ENCODE data around the gene CNGA2. TPM values are rescaled to one million over a fixed set of nuclear protein-coding genes. Genes with fewer than 3 reads are reported as not detected.

Gene CNGA2
- total and polyA plus RNA-seq, 2 donors (not counting 3 experiments of a cell fraction or from before 2014, with no cell fraction given): not detected

DNA sequence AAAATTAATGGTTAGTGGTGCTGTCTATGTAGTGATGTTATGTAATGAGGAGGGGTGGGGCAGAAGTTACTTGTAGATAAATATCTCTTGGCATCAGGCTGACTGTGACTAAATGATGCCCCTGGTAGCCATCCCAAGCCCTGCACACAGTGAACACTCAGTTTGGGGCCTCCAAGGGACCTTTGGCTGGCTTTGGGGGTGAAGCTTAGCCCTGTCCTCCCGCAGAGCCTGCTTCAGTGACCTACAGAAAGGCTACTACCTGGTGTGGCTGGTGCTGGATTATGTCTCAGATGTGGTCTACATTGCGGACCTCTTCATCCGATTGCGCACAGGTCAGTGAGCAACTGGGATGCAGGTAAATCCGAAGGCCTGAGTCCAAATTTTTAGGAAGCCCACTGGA is 7.8 kb downstream of the CNGA2 start:
- Histone ChIP-seq H3K27ac (ENCODE audit: insufficient read depth, low read depth, low read length) (no peak overlapping the region), H3K27me3 (ENCODE audit: control insufficient read depth in 2 of 2, insufficient read depth in 2 of 2, low read length in 2 of 2) (no peaks in the 10 kb centered on the region), H3K36me3 (ENCODE audit: control insufficient read depth in 2 of 2, extremely low read depth in 1 of 2, insufficient read depth in 2 of 2, low read length in 2 of 2) (no peaks in the 10 kb centered on the region), H3K9me3 (replicated peaks; ENCODE audit: control insufficient read depth, insufficient read depth, low read length) (no peaks in the 10 kb centered on the region), H4K20me1 (replicated peaks; ENCODE audit: control insufficient read depth, extremely low read depth, insufficient read depth, low read length) (no peaks in the 10 kb centered on the region), H3K9me1 (replicated peaks; ENCODE audit: control insufficient read depth, extremely low read depth, insufficient read depth, low read length) (no peaks in the 10 kb centered on the region), H3K9ac (replicated peaks; ENCODE audit: extremely low read depth, insufficient read depth, low read length) (no peak overlapping the region), H3K79me2 (ENCODE audit: control insufficient read depth, insufficient read depth, low read length) (no peaks in the 10 kb centered on the region), H3K4me2 (ENCODE audit: insufficient read depth, low read length) (no peak overlapping the region), H3K4me3 (replicated peaks in 1 of 3; ENCODE audit: insufficient read depth in 1 of 3, low read depth in 1 of 3, low read length in 3 of 3) (no peak overlapping the region), H3K4me1 (ENCODE audit: control insufficient read depth, extremely low read depth, insufficient read depth, low read length) (no peaks in the 10 kb centered on the region), H2AFZ (ENCODE audit: low read depth, low read length) (no peak overlapping the region)
- no peak for TF ChIP-seq GATA2 (IDR thresholded peaks at IDR 0.05; ENCODE audit: insufficient read depth, insufficient read length, low read depth, low read length)
- TF ChIP-seq, protein P1, sequence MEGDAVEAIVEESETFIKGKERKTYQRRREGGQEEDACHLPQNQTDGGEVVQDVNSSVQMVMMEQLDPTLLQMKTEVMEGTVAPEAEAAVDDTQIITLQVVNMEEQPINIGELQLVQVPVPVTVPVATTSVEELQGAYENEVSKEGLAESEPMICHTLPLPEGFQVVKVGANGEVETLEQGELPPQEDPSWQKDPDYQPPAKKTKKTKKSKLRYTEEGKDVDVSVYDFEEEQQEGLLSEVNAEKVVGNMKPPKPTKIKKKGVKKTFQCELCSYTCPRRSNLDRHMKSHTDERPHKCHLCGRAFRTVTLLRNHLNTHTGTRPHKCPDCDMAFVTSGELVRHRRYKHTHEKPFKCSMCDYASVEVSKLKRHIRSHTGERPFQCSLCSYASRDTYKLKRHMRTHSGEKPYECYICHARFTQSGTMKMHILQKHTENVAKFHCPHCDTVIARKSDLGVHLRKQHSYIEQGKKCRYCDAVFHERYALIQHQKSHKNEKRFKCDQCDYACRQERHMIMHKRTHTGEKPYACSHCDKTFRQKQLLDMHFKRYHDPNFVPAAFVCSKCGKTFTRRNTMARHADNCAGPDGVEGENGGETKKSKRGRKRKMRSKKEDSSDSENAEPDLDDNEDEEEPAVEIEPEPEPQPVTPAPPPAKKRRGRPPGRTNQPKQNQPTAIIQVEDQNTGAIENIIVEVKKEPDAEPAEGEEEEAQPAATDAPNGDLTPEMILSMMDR (IDR thresholded peaks at IDR 0.05; ENCODE audit: extremely low read depth in 1 of 2, insufficient read depth in 1 of 2, low read depth in 1 of 2, low read length in 2 of 2): no peak
- no peak for TF ChIP-seq POLR2A (IDR thresholded peaks at IDR 0.05; ENCODE audit: low read depth, low read length)
- no peak for TF ChIP-seq JUN (IDR thresholded peaks at IDR 0.05; ENCODE audit: borderline replicate concordance, insufficient read depth, insufficient read length, low read depth)
- TF ChIP-seq MYC (IDR thresholded peaks at IDR 0.05; ENCODE audit: low read depth, low read length): no peak
- TF ChIP-seq POLR2AphosphoS5 (IDR thresholded peaks at IDR 0.05; ENCODE audit: insufficient read depth, low read depth, low read length): no peak
- no peak for TF ChIP-seq EZH2 (IDR thresholded peaks at IDR 0.05; ENCODE audit: borderline replicate concordance, low read depth, low read length, severe bottlenecking)
- no TSS peak for BruUV-seq (replicated peaks)
- dilution Hi-C loops (cut with MboI; ENCODE audit: extremely low pct_ligation_motif_present, low sequenced_read_pairs): no loop called here
- FAIRE-seq: no peak
- POLR2A ChIA-PET: no interaction called here
- CTCF ChIA-PET: no interaction called here
- no peak for DNase-seq (ENCODE audit: low read depth, low spot score)
- intact Hi-C loops (cut with micrococcal nuclease): no loop called here
